GM12874 (cell line): ENCODE results near the gene MMP2.

Experiments
- TF ChIP-seq, protein P1 (sequence below): IDR thresholded peaks from 2 replicates; pipeline ENCODE4 v1.5.1; 2011; ENCODE audit warnings: low read depth, mild to moderate bottlenecking, control low read depth, low read length, moderate library complexity; ENCODE audit not compliant: insufficient read depth

Gene MMP2

DNA sequence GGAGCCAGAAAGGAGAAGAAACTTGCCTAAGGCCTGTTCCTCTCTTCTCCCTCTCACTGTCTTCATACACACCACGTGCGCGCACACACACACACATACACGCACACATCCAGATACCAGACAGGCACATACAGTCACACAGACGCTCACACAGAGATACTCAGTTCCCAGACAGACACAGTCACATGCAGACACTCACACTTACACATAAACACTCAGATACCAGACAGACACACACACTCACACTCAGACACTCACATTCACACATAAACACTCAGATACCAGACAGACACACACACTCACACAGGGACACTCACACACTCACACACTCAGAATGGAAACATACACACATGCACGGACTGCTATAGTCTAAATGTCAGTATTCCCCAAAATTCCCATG, 24.1 kb upstream of the MMP2 start:
- TF ChIP-seq, protein P1, sequence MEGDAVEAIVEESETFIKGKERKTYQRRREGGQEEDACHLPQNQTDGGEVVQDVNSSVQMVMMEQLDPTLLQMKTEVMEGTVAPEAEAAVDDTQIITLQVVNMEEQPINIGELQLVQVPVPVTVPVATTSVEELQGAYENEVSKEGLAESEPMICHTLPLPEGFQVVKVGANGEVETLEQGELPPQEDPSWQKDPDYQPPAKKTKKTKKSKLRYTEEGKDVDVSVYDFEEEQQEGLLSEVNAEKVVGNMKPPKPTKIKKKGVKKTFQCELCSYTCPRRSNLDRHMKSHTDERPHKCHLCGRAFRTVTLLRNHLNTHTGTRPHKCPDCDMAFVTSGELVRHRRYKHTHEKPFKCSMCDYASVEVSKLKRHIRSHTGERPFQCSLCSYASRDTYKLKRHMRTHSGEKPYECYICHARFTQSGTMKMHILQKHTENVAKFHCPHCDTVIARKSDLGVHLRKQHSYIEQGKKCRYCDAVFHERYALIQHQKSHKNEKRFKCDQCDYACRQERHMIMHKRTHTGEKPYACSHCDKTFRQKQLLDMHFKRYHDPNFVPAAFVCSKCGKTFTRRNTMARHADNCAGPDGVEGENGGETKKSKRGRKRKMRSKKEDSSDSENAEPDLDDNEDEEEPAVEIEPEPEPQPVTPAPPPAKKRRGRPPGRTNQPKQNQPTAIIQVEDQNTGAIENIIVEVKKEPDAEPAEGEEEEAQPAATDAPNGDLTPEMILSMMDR: no peak

DNA sequence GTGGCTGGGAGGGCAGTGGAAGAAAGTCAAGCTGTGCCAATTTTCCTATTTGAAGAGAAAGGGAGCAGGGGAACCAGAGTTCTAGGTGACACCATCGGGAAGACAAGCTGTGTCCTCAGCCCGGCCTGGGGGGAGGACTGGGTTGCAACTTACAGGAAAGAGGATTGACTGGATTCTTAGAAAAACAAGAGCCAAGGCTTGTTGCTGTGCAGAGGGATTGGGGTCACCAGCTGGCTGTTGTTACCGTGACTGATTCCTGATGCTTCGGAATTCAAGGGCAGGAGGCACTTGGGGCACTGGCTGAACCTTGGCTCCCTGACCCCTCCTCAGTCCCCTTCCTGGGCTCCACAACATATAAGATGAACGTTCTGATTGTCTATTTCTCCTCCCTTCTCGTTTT, 16.8 kb upstream of the MMP2 start:
- TF ChIP-seq, protein P1: no peak

DNA sequence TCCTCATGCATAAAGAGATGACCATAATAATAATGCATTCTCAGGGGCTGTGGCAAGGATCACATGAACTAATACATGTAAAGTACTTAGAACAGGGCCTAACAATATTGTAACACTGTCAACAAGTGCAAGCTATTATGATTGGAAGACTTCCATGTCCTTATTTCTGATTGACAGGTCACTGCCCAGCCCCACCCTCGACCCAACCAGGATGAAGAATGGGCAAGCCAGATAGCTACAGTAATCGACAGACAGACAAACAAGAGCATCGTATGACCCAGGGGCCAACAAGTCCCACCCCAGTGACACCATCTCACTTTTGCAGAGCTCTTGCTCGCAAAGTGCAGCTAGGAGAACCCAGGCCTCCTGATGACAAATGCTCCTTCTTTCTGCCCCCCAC, 14.6 kb upstream of the MMP2 start:
- TF ChIP-seq, protein P1: no peak

DNA sequence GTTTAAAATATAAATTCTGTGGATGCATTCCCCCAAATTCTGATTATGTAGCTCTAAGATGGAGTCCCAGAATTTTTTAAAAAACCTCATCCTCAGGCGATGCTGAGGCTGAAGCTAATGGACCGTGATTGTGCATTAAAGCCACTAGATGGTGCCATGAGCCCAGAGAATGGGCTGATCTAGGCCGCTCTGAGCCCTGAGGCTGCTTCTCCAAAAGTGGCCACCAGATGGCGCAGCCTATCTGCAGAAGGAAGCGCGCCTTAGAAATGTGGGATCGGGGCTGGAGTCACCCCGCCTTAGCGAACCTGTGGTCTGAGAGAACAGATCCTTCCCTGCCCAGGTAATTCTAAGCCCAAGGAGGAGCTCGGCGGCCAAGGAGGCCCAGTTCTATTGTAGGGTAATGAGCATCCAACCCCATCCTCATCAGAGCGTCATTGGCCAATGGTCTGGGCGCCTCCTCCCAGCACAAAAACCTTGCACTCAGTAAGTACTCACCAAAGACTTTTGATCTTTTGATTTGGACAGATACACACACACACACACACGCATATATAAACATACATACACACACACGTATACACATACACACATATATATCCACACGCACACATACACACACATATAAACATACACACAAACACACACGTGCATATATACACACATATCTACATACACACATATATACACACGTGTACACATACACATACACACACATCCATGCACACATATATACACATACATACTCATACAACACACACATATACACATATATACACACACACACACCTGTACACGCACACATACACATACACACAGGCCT, 13.7 kb upstream of the MMP2 start:
- TF ChIP-seq, protein P1: peak; percentile 95

DNA sequence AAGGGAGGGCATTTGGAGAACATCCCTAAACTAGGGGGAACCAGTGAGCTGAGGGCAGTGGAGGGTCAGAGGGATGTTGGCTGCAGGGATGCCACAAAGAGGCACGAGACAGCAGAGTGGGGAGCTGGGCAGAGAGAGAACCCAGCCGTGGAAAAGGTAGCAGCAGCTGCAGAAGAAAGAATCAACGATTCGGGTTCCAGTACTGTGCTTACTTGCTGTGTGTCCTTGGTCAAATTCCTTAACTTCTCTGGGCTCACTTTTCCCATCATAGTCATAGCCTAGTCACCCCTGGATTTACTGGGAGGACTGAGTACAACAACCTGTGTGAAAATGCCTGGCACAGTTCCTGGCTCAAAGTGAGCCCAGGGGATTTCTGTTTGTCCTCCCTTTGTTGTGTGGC, 12.8 kb upstream of the MMP2 start:
- TF ChIP-seq, protein P1: no peak

DNA sequence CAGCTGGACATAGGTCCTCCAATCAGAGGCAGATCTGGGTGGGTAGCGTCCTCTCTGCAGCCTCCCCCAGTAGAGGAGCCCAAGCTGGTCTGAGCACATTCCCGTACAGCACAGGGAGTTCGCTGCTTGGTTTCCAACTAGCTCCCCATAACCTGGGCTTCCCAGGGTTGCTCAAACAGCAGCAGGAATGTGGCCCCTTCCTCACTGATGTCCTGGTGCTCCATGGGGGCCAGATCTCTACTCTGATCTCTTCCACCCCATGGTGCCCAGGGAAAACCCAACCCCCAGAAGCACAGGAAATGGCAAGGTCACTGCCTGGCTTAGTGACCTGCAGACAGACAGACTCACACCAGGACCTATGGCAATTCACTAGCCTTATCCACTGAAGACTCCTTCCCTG, 11.1 kb upstream of the MMP2 start:
- TF ChIP-seq, protein P1: no peak

DNA sequence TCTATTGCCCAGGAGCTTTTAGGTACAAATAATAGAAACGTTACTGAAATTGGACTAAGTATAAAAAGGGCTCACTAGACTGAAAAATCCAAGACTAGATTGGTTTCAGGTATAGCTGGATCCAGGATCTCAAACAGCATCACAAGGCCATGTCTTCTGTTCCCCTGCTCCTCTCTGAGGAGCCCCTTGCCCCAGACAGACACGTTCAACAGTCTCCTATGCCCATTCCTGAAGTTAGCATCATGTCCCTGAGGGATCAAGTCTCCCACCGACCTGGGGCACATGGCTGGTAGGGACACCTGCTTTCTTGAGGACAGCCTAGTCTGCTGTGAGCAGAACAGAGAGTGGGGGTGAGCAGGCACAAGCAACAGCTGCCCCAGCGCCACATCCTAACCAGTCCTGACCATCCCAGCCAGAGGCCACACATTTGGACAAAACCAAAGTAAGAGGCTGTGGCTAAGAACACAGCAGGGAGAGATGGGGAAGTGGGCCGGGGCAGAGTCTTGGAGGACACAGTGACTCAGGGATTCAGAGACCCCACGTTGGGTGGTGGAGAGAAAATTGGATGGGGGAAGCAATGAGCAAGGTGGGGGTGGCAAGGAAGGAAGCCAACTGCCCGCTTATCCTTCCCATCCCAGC, 10.5 kb upstream of the MMP2 start:
- TF ChIP-seq, protein P1: no peak
